ENCODE data around the gene SWI5. TPM values are rescaled to one million over a fixed set of nuclear protein-coding genes. Genes with fewer than 3 reads are reported as not detected.

Gene SWI5
- total RNA-seq, 1 experiment from 2014 or later = 42.2 TPM

DNA sequence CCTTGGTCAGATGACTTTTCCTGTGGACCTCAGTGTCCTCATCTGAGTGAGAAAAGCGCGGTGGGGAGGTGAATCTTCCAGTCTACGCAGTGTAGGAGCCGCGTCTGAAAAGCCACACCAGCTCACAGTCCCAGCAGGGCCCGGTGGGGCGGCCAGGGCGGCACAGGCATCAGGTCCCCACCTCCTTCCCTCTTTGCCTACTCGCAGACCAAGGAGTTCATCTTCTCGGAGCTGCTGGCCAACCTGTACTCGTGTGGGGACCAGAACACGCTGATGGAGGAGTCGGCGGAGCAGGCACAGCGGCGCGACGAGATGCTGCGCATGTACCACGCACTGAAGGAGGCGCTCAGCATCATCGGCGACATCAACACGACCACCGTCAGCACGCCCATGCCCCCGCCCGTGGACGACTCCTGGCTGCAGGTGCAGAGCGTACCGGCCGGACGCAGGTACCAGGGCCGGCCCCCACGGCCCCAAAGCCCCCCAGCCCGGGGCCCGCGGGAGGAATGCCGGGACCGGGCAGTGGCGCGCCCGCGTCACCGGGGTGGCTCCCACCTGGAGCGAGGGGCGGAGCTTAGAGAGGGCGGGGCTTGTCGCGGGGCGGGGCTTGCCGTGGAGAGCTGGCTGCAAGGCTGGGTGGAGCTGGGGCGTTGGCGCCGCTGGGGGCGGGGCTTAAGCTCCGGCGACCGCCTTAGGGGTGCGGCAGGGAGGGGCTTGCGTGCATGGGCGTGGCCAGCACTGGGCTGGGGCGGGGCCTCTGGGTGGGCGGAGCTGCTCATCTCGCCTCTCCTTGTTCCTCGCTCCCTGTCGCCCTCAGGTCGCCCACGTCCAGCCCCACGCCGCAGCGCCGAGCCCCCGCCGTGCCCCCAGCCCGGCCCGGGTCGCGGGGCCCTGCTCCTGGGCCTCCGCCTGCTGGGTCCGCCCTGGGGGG is 25.9 kb upstream of the SWI5 start:
- in situ Hi-C loops (cut with HindIII; ENCODE audit: low pct_unique_long_range_greater_than_20kb, low sequenced_read_pairs) = no loop called here

GRCh38 chr9:128250839-128251731 is 25.0 kb upstream of the SWI5 start:
- DNase-seq (ENCODE audit: low read depth, low spot score) = no peak
- in situ Hi-C loops (cut with HindIII; ENCODE audit: low pct_unique_long_range_greater_than_20kb, low sequenced_read_pairs) = no loop called here

More for the DNA sequence above, 25.9 kb upstream of the SWI5 start:
- peak; percentile 65 for DNase-seq (ENCODE audit: low read depth, low spot score)

DNA sequence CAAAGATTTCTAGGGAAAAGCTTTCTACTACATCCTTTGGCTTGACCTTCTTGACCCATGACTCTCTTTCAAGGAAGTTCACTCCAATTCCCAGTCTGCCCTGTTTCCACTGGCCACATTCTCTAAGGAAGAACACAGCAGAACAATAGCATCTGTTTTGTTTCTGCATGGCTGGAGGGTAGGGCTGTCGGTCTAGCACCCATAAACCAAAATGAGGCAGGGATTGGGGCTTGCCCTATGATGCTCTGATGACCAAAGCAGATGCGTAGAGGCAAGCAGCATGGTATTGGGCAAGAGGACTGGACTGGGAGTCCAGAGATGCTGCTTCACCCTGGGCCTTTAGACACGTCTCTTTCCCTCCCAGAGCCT is 24.4 kb upstream of the SWI5 start:
- DNase-seq (ENCODE audit: low read depth, low spot score) = peak; percentile 8
- in situ Hi-C loops (cut with HindIII; ENCODE audit: low pct_unique_long_range_greater_than_20kb, low sequenced_read_pairs) = no loop called here

GRCh38 chr9:128252317-128253139 is 23.5 kb upstream of the SWI5 start:
- DNase-seq (ENCODE audit: low read depth, low spot score) = no peak

DNA sequence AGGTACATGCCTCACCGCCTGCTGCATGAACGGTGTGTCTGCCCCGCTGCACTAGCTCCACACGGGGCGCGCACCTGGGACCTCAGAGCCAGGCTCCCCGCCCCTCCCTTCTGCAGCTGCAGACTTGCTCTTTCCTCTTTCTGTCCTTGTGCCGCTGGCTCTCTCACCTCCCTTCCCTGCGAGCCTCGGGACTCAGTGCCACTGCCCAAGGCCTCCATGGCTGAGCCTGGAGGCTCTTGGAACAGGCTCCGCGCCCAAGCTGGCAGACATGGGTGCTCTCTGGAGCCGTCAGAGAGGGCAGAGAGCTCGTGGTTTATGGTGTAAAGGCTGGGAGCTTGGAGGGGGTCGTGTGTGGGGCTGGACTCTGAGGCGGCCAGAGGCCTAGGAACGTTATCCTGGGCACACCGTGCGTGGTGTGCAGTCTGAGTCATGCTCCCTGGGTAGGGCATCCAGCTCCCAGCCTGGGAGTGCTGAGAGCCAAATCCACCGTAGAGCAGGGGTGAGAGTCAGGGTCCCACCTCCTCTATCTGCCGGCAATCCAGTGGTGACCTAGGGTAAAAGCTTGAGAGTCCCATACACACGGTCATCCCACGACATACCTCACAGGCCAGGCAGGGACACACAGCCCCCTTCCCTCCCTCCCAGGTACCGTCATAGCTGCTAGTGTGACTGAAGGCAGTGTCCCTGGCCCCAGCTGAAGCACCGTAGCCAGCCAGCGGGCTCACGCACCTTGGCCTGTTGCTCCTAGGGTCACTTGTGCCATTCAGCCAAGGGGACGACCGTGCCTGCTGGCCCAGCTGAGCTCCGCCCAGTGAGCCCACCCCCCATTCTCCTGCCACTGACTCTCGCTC is 22.7 kb upstream of the SWI5 start:
- in situ Hi-C loops (cut with HindIII; ENCODE audit: low pct_unique_long_range_greater_than_20kb, low sequenced_read_pairs) = no loop called here
- DNase-seq (ENCODE audit: low read depth, low spot score) = no peak

More at GRCh38 chr9:128252317-128253139, 23.5 kb upstream of the SWI5 start:
- in situ Hi-C loops (cut with HindIII; ENCODE audit: low pct_unique_long_range_greater_than_20kb, low sequenced_read_pairs) = no loop called here

- in situ Hi-C loops (cut with HindIII; ENCODE audit: low pct_unique_long_range_greater_than_20kb, low sequenced_read_pairs) = no loop called here
- DNase-seq (ENCODE audit: low read depth, low spot score) = no peak
These were observed 22.1 kb upstream of the SWI5 start for GRCh38 chr9:128253991-128254346.

GRCh38 chr9:128254362-128254761 is 21.7 kb upstream of the SWI5 start:
- DNase-seq (ENCODE audit: low read depth, low spot score) = no peak
- in situ Hi-C loops (cut with HindIII; ENCODE audit: low pct_unique_long_range_greater_than_20kb, low sequenced_read_pairs) = no loop called here

GRCh38 chr9:128254855-128255759 is 21.0 kb upstream of the SWI5 start:
- in situ Hi-C loops (cut with HindIII; ENCODE audit: low pct_unique_long_range_greater_than_20kb, low sequenced_read_pairs) = no loop called here

GRCh38 chr9:128257086-128257825 is 18.8 kb upstream of the SWI5 start:
- in situ Hi-C loops (cut with HindIII; ENCODE audit: low pct_unique_long_range_greater_than_20kb, low sequenced_read_pairs) = no loop called here
- no peak for DNase-seq (ENCODE audit: low read depth, low spot score)

More at GRCh38 chr9:128254855-128255759, 21.0 kb upstream of the SWI5 start:
- DNase-seq (ENCODE audit: low read depth, low spot score) = peak; percentile 68

GRCh38 chr9:128257907-128258306 is 18.2 kb upstream of the SWI5 start:
- in situ Hi-C loops (cut with HindIII; ENCODE audit: low pct_unique_long_range_greater_than_20kb, low sequenced_read_pairs) = no loop called here
- DNase-seq (ENCODE audit: low read depth, low spot score) = no peak

DNA sequence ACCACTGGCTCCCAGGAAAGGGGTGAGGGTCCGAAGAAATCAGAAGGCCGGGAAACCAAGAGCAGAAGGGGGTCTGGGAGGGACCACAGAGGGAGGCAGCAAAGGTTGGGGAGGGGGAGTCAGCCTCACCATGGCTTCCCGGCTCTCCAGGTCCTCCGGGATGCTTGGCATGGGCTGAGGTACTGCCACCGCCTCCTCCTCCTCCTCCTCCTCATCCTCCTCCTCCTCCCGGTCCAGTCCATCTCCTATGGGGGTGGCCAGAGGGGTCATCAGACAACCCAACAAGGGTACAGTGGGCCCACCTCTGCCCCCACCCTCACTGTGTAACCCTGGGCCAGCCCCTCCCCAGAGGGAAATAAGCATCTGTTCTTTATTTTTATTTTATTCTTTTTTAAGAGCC is 17.8 kb upstream of the SWI5 start:
- in situ Hi-C loops (cut with HindIII; ENCODE audit: low pct_unique_long_range_greater_than_20kb, low sequenced_read_pairs) = no loop called here
- no peak for DNase-seq (ENCODE audit: low read depth, low spot score)

- DNase-seq (ENCODE audit: low read depth, low spot score) = no peak
- in situ Hi-C loops (cut with HindIII; ENCODE audit: low pct_unique_long_range_greater_than_20kb, low sequenced_read_pairs) = no loop called here
These were observed 16.9 kb upstream of the SWI5 start for GRCh38 chr9:128259156-128259555.

DNA sequence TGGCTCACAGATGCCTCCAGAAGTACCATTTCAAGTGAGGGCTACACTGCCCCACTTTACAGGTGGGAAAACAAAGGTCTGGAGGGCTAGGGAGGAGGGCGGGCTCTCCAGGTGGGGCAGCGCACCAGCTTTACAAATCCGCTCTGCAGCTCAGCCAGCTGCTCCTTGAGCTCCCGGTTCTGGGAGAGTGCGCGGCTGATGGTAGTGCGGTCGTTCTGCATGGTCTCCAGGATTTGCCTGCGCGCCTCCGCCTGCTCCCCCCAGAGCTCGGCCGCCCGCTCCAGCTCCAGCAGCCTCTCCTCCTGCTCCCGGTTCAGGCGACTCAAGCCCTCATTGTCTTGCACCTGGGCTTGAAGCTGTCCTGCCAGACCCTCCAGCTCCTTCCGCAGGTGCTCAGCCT is 15.7 kb upstream of the SWI5 start:
- in situ Hi-C loops (cut with HindIII; ENCODE audit: low pct_unique_long_range_greater_than_20kb, low sequenced_read_pairs) = no loop called here
- no peak for DNase-seq (ENCODE audit: low read depth, low spot score)

DNA sequence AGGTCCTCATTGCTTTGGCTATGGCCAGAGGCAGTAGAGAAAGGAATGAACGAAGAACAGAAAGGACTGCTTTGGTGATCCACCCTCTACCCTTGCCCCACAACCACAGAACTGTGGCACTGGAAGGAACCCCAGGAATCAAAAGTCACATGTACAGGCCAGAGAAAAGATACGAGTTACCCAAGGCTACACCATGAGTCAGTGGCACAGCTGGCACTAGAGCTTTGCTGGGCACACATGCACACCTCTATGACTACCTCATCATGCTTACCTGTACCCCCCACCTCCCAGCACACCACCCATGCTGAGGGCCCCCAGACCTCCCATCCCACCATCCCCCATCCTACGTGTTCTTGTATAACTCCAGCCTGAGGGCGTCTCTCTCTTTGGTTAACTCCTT is 13.4 kb upstream of the SWI5 start:
- DNase-seq (ENCODE audit: low read depth, low spot score) = no peak
- in situ Hi-C loops (cut with HindIII; ENCODE audit: low pct_unique_long_range_greater_than_20kb, low sequenced_read_pairs) = no loop called here

DNA sequence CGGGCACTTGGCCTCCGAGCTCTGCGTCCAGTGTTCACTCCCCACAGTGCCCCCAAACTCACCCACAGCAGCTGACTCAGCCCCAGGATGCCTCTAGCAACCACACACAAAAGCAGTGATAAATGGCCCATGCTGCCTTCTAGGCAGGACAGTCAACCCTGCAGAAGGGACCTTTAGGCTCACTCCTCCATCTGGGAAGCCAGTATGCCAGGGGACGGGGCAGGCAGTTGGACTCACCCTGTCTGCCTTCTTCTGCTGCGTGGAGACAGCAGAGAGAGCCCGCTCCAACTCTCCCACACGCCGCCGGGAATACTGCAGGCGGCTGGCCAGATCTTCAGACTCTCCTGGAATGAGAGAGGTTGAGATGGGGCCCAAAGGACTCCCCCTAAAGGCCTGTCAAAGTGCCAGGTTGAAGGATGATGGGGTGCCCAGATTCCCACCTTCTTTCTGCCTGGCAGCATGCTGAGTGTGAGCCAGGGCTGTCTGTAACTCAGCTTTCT is 10.7 kb upstream of the SWI5 start:
- DNase-seq (ENCODE audit: low read depth, low spot score) = no peak
- in situ Hi-C loops (cut with HindIII; ENCODE audit: low pct_unique_long_range_greater_than_20kb, low sequenced_read_pairs) = no loop called here
